GM12878 (cell line): ENCODE data around the gene DEGS2. TPM values are rescaled to one million over a fixed set of nuclear protein-coding genes. Genes with fewer than 3 reads are reported as not detected.
A peak's percentile ranks its signal among the peaks of the same experiment; 100 is the strongest.

Source experiments
- CTCF ChIP-seq, 3 experiments: IDR thresholded peaks in 2 of 3; conservative IDR thresholded peaks in 1 of 3; 2 replicates each; pipeline ENCODE4 v1.5.1; 2011; ENCODE audit warnings: low read depth in 3 of 3, low read length in 3 of 3, mild to moderate bottlenecking in 3 of 3, control low read depth in 2 of 3, moderate library complexity in 2 of 3, inconsistent platforms in 1 of 3, mixed read lengths in 1 of 3; ENCODE audit not compliant: control insufficient read depth in 2 of 3, insufficient read depth in 1 of 3; ENCODE audit errors: extremely low read depth in 1 of 3
- HDGF ChIP-seq: fragments of 450-650 bp; IDR thresholded peaks from 2 replicates; pipeline ENCODE4 v1.6.1; 2016; ENCODE audit warnings: antibody characterized with exemption
- KAT2A ChIP-seq: conservative IDR thresholded peaks from 2 replicates; pipeline ENCODE4 v1.6.1; 2011; ENCODE audit warnings: low read depth, low read length; ENCODE audit not compliant: control insufficient read depth
- MEF2A ChIP-seq: IDR thresholded peaks from 2 replicates; pipeline ENCODE4 v1.6.1; 2011; ENCODE audit warnings: low read depth, mild to moderate bottlenecking, low read length, moderate library complexity; ENCODE audit not compliant: insufficient read depth
- MXI1 ChIP-seq: fragments of 150-350 bp; IDR thresholded peaks from 2 replicates; pipeline ENCODE4 v1.6.1; 2011; ENCODE audit warnings: low read depth, mild to moderate bottlenecking, inconsistent platforms, low read length, improper control_type of control experiment
- NBN ChIP-seq: fragments of 450-650 bp; IDR thresholded peaks from 2 replicates; pipeline ENCODE4 v1.6.1; 2016
- PAX5 ChIP-seq: IDR thresholded peaks from 2 replicates; pipeline ENCODE4 v1.6.1; 2011; ENCODE audit warnings: low read depth, low read length, borderline replicate concordance
- POLR2AphosphoS5 ChIP-seq: IDR thresholded peaks from 2 replicates; pipeline ENCODE4 v1.6.1; 2011; ENCODE audit warnings: mild to moderate bottlenecking, low read length, inconsistent platforms
- SMC3 ChIP-seq: IDR thresholded peaks from 2 replicates; pipeline ENCODE4 v1.6.1; 2011; ENCODE audit warnings: low read length, improper control_type of control experiment, borderline replicate concordance
- TBL1XR1 ChIP-seq: IDR thresholded peaks from 2 replicates; pipeline ENCODE4 v1.6.1; 2012; ENCODE audit warnings: low read depth, low read length, improper control_type of control experiment
- YY1 ChIP-seq: IDR thresholded peaks from 2 replicates; pipeline ENCODE4 v1.6.1; 2011; ENCODE audit warnings: low read depth, mild to moderate bottlenecking, low read length
- ZNF687 ChIP-seq: fragments of 450-650 bp; IDR thresholded peaks from 2 replicates; pipeline ENCODE4 v1.6.1; 2017; ENCODE audit warnings: mild to moderate bottlenecking, moderate library complexity
- polyA plus RNA-seq, 11 experiments: library from polyadenylated mRNA; depleted of rRNA in 4 of 11; unstranded in 6 of 11; stranded (reverse) in 5 of 11; fragments of >200 nt; fragmentation: Nextera tagmentation in 4 of 11; fragmentation: Illumina TruSeq in 1 of 11; extraction: Ambion mirVana in 4 of 11; extraction: Trizol in 1 of 11; gene quantifications; 1 replicate in 1 of 11; 2 replicates in 10 of 11; pipeline versions ENCODE4 v1.2.1 to v1.2.3, GENCODE V29; 2011 to 2016; ENCODE audit warnings: inconsistent platforms in 2 of 11, missing spikeins in 2 of 11, low read depth in 1 of 11
- total RNA-seq, 4 experiments: library from RNA; depleted of rRNA in 3 of 4; stranded (reverse); fragments of >200 nt in 3 of 4; fragmentation: Illumina TruSeq in 1 of 4; extraction: Trizol in 1 of 4; gene quantifications; 2 replicates each; pipeline versions ENCODE4 v1.2.1 to v1.2.3, GENCODE V29; 2013 to 2021

Gene DEGS2
- total and polyA plus RNA-seq, 10 of the 15 experiments (the other 5 are each of a cell fraction or from before 2014, with no cell fraction given): 0.01 to 2.5 (median 0.45) TPM; not detected in 1

- TF ChIP-seq ZNF687 (peak; percentile 72), HDGF (0 out of 2 replicates have a peak, but pooled peaks have one; percentile 27), KAT2A (no peak), MEF2A (0 out of 2 replicates have a peak, but pooled peaks have one; percentile 30), SMC3 (peak; percentile 94), PAX5 (no peak), TBL1XR1 (no peak), NBN (0 out of 2 replicates have a peak, but pooled peaks have one; percentile 27), YY1 (peak; percentile 79), POLR2AphosphoS5 (no peak), CTCF (IDR thresholded peaks at IDR 0.05 in 2 of 3, conservative IDR thresholded peaks at IDR 0.05 in 1 of 3; ENCODE audit: control insufficient read depth in 2 of 3, extremely low read depth in 1 of 3, insufficient read depth in 1 of 3, low read depth in 3 of 3, low read length in 3 of 3) (peak; percentile 82 to 89 (median 87)), MXI1 (peak; percentile 55; the same call in 1 of the 2 replicates)
Measured at GRCh38 chr14:100108042-100108825, 51.2 kb downstream of the DEGS2 start (continued).
